ENCODE measurements around the gene TEX29.

The TEX29 gene

DNA sequence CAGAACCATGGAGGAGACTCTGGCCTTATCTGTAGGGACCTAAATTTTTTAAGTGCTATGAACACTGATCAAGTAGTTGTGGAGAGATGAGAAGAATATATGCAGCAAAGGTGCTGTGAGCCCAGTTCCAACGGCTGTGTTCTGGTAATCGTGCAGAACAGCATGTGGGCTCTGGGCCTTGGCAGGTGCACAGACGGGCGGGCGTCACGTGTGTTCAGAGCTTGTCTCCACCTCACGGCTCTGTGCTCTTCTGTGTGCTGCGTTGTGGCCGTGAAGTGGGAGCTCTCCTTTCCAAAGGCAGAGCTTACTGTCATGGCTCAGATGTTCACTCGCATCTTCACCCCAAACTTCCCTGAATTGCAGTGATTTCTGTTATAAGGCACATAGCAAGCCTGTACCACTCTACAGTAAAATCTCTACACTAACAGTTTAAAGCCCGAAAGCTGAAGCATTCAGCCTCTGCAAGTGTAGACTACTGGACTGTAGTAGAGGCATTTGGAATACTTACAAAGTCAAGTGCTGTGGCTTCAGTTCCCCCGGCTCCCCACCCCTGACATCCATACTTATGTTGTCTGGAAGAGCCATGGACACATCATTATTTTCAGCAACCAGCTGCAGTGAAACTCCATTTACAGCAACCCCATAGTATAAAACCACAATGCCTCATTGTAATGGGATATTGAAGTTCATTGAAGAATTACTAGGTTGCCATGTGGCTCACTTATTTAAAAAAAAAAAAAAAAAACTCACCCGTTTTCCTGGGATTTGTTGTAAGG lies 27.5 kb upstream of the TEX29 start:
- no peak for DNase-seq

DNA sequence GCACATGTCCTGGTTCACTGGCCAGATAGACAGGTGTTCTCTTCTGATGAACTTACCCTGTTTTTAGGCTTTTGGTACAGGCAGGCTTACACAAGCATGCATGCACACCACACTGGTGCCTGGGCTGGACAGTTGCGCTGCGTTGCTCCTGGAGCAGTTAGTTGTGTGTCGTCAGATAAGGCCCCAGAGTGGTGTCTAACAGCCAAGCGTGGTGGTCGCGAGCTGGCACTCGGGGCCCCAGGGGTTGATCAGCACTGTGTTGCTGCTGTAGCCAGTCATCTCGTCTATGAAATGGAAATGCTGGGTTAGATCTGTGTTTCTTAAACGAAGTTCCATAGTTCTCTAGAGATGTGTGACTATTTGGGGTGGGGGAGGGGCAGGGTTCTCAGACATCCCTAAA lies 24.6 kb upstream of the TEX29 start:
- no peak for DNase-seq

DNA sequence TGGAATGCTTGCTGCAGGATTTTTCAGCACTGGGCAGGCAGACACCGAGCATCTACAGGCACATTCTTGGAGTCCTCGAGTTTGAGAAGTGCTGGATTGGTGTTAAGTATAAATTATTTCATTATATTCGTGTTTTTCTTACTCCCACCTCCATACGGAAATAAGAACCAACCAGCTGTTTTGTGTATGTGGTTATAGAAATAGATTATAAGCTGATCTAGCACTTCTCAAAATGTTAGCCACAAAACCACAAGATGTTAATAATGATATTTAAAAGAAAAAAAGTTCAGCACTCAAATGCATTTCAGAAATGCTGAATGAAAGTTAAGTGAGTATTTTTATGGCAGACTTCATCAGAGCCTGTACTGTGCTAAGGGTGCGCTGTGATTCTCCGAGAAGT lies 24.0 kb upstream of the TEX29 start:
- DNase-seq: no peak

DNA sequence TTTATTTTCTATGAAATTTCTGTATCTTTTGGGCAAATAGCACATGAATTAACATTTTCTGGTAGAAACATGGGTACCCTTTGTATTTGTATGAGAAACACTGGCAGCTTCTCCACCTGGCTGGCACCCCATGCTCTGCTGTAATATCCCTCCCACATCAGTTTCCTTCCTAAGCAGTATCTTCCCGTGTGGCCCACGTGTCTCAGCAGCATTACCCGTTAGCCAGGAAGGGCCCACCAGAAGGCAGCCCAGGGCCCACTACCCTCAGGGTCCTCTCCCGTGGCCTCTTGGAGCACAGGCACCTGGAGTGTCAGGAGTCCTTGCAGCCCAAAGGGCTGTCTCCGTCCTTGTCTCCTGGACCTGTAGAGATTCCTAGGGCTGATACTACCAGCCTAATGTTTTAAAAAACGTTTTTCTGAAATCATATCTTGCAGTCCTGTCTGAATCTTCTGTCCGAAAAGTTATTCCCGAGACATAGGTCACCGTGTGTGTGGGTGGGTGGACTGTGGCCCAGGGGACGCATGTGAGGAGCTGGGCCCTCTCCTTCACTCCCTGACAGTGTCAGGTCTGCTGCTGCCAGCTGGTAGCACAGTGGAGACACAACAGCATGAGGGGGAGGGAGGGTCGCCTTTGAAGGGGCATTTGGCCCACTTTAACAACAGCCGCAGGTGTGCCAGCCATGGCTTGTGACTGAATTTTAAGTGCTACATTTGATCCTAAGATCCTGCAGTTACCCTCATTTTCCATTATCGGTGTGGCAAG lies 22.0 kb upstream of the TEX29 start:
- DNase-seq: no peak

DNA sequence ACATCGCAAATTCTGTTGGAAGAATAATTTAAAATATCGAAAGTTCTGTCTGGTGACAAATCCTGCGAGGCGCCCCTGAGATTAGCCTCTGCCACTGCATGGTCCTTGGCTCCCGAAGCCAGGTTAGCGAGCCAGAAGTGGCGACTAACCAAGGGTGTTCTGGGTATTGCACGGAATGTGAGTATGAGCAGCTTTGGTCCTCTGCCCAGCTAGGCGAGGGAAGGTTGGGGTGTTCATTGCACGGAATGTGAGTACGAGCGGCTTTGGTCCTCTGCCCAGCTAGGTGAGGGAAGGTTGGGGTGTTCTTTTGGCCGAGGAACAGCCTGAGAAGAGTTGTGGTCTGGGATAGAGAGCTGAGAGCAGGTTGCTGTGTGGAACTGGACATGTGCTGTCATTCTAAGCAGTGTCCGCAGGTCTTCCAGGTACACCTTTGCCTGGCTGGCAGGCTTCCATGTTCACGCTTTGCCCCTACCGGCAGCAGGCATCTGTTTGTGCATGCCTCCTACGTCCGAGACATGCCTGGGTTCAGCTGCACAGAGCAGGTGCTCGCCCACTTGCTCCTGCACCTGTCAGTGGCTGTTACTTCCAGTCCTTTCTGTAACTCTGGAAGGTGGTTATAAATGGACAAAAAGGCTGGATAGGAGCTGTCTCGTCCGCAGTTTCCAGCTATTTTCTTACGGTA lies 18.3 kb upstream of the TEX29 start:
- no peak for DNase-seq

DNA sequence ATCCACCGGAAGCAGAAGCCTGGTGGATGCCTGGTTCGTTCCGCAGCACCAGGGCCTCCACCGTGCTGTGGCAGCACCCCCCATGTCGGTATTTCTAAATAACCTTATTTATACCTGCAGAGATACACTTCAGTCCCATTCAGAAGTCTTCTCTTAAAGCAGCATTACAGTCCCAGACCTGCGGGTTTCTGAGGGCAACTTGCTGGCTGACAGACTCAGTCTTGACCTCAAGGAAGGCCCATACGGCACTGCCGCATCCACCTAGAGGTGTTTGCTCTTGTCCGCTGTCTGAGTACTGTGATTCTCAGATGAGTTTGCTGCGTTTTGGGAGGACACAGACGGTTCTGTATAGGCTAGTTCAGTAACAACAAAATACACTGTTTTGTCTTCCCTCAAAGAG lies 16.9 kb upstream of the TEX29 start:
- no peak for DNase-seq

DNA sequence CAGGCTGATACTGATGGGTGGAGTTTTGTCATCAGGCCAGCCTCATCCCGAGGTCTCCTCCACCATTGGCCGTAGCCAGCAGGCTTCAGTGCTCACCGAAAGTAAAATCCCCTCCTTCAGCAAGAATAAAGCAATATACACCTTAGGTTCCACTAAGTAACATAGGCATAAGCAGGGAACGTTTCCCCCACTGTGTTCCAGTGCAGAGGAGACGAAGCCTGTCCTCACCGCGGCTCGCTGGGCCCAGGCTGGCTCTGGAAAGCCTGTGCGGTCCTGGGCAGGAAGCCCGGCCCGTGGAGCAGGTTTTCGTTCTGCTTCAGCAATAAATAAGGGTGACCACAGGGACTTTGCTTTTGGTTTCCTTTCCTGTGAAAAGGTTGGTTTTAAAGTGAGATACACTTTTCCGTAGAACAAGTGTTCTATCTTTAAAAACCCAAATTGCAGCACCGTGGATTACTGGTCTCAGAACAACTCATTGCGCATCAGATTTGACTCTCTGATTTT lies 16.3 kb upstream of the TEX29 start:
- no peak for DNase-seq

DNA sequence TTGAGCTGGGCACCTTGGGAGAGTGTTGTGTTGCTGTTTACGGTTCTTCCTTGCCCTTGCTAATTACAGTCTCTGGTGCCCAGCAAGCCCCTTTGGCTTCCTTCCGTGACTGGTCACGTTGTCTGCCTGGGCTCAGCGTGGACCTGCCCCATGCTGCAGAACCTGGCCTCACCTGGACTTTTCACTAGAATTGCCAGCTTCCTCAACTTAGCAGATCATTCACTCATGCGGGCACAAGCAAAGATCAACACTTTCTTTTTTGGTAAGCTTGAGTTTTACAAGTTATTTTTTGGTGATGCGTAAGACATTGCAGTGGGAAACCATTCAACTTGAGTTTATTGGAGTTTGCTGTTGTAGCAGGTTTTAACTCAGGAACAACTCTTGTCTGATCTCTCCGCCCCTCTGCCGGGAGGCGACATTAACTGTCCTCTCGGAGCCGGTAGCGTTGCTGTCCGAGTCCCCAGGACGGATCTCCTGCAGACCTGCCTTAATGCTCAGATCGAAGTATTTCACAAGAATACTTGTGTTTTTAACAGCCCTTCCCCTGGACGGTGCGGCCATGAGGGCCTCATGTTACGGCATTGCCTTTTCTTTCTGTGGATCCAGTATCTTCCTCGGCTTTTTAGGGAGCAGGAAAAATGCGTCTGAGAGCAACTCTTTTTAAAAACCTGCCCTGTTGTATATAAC lies 15.7 kb upstream of the TEX29 start:
- DNase-seq: no peak

DNA sequence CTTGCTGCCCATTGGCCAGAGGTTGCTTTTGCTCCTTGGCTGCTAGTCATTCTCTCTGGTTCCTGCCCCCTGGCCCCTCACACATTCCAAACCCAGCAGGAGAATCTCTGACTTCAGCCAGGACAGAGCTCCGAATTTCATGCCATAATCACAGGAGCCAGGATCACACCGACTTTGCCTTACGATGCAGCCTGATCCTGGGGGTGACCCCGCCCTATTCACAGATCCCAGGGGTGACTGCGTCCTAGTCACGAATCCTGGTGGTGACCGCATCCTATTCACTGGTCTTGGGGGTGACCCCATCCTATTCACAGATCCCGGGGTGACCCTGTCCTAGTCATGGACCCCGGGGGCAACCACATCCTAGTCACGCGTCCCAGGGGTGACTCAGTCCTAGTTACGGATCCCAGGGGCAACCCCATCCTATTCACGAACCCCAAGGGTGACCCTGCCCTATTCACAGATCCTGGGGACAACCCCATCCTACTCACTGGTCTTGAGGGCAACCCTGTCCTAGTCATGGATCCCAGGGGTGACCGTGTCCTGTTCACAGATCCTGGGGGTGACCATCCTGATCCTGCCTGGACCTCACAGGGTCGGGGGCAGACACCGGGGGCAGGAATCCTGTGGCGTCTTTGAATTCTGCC lies 7.4 kb upstream of the TEX29 start:
- DNase-seq: no peak

DNA sequence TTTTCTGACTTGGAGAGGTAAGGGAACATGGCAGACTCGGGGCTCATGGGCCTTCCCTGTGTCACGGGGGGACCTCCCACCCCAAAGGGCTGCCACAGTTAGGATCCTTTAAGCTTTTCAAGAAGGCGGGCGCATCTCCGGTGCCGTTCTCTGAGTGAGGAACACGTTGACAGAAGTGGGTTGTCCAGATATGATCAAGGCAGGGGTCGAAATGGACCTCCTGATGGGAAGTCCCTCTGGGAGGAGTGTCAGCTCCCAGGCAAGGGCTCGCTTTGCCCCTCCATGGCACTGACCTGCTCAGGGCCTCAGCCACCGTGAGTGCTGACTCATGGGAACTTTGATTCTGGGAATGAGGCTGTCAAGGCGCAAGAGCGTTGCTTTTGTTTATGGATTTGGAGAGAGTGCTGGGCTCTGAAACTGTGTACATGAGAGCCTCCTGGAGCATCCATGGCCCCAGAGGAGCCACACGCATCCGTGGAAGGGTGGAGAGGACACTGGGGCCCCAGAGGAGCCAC lies 6.5 kb upstream of the TEX29 start:
- DNase-seq: no peak

DNA sequence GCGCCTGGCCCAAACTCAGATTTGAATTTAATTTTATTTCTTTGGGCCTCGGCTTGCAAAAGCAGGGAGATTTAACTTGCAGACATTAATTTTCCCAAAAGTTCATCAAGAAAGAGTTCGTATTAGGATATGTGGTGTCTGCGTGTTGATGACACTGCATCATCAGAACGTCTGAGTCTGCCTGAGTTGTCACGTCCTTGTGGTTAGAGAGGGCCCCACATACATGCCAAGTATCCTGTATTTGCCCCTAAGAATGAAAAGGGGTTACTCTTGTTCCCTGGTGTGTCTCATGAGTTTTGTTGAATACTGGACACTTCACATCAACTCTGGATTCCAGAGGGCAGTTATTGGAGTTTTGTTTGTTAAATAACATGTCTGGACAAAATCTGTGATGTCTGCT lies 5.6 kb upstream of the TEX29 start:
- no peak for DNase-seq

DNA sequence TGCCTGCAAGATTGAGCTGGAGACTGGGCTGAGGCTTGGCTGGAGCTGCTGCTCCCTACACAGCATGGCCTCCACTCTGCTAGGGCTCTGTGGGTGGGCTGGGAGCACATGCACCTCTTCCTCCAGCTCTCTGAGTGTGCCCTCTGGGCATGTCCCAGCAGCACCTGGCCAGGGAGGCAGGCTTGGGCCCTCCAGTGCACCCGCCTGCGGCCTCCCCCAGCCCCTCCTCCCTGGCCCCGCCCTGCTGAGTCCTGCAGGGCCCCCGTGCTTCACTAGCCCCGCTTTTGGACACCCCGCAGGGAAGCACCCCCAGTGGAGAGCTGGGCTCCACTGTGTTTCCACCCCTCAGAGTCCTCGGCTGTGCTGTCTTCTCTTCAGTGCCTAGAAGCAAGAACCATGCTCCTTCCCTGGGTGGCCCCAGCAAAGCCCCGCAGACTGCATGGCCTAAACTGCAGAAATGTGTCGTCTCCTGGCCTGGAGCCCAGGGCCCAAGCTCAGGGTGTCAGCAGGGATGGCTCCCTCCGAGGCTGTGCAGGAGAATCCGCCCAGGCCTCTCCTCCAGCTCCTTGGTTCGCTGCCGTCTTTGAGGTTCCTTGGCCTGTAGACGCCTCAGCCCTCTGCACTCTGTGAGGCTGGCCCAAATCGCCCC lies 5.0 kb upstream of the TEX29 start:
- DNase-seq: no peak

DNA sequence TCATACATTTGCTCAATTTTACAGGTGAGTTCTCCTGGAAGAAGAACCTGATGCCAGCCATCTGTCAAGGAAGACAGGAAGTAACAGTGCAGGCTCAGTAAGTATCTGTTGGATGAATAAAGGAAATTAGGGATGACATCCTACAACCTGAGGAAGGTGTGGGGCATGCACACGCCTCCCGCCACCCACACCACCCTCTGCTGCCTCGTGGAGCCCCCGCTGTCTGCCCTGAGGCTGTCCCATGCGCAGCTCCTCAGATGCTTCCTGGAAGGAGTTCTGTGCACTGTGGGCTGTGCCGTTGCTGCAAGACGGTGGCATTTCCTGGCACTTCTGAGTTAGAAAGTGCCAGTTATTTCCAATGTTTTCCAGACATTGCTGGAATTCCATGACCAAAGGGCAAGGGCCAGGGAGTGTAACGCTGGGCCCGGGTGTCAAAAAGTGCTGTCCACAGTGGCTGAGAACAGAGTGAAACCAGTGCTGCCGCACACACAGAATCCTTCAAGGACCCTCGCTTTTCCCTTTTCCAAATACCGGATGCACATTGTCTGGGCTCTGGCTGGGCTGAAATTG lies 4.2 kb upstream of the TEX29 start:
- DNase-seq: no peak

DNA sequence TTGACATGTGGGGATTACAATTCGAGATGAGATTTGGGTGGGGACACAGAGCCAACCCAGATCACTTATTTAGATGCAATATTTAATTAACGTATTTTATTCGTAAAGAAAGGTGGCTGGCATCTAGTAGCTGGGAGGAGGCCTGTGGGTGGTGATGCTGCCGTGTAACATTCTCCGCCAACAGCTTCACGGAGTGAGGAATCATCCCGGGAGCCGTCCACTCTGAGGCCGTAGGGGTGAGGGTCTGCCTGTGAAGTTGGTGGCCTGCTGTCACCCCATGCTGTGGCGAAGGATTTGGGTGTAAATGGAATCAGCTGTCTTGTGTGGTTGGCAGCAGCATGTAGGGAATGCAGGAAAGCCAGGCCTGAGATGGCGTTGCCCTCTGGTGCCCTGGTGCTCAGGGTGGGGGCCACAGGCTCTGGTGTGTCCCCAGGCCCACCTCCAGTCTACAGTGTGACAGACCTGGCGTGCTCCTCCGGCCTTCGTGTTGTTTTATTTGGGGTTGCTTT lies 3.3 kb upstream of the TEX29 start:
- DNase-seq: no peak

DNA sequence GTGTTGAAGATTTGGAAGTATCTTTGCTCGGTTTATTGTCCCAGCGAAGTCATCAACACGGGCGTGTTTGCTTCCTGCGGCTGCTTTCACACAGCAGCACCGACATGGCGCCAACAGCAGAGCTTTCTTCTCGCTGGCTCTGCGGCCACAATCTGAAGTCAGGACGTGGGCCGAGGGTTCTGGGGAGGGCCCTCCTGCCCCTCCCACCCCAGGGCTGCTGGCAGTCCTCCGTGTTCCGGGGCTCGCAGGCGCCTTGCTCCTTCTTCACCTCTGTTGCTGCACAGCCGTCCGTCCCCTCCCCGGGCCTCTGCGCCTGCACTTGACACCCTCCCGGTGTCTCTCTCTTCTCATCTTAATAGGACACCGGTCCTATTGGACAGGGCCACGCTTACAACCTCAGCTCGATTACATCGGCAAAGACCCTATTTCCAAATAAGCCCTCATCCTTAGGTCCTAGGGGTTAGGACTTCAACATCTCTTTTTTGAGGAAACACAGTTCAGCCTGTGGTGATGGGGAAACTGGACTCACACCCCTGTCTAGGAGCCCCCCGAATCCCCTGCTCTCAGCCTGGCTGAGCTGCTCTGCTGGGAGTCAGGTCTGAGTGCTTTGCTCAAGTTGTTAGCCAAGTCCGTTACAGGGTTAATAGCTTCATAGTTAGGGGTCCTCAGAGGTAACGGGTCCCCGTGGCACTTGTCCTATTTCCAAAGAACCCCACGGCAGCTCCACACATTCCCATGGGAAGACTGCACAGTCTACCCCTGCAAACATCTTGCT lies 2.7 kb upstream of the TEX29 start:
- DNase-seq: no peak

DNA sequence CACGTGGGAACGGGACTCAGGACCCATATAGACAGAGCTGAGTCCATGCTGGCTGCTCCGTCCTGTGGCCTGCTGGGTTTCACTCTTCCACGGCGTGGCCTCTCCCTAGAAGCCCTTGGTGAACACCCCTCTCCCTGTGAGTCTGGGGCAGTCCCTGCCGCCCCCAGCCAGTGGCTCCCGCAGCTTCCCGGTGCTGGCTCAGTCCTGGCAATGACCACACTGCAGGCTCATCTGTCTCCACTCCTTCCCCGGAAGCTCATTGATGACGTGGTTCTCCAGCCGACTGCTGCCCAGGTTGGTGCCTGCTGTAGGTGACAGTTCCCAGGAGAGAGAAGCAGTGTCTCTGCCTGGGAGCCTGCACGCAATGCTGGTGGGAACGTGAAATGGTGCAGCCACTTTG lies 2.1 kb upstream of the TEX29 start:
- DNase-seq: no peak

DNA sequence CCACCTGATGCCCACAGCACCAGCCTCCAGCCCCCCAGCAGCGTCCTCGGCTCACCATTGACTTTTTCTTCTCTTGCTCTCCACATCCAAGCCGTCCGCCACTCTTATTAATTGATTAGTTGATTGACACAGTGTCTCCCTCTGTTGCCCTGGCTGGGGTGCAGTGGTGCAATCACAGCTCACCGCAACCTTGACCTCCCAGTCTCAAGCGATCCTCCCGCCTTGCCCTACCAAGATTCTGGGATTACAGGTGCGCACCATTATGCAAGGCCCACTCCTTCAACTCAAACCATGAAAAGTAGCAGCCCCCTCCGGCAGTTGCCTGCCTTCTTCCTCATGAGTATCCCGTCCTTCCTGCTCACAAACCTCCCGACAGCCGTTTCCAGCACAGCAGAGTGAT lies 921 bp upstream of the TEX29 start:
- no peak for DNase-seq

DNA sequence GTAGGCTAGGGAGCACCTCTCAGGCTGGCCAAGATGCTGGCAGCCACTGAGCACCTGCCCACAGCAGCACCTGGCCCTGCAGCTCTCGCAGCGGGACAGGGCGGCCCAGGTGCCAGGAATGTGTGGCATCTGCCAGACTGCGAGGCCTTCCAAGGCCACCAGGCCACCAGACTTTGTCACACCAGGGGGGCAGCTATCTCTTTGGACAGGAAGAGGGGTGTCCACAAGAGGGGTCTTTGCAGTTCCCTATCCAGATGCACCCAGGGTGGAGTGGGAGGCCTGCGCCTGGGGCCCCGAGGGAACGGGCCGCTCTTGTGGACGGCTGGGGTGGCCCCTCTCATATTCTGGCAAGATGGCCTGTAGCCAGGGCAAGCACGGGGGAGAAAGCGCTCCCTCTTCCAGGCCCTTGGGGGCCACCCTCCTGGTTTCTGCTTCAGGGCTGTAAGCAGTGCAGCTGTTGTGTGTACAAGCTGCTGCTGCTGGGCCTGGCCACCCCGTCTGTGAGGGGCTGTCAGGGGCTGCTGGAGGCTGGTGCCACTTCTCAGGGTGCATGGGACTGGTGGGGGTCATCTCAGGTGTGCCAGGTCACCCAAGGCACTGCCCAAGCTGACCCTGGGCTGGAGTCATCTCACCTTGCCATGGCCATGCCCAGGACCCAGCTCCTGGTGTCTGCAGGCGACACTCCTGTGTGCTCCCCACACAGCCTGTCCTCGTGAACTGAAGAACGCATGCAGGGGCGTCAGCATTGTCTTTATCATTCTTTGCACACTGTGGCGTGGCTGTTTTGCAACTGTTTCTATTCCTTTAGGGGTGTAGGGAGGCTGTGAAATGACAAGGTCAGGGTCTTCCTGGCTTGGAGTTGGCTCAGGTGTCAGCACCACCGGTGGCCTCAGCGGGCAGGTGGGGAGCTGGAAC lies 1.8 kb downstream of the TEX29 start:
- no peak for DNase-seq

DNA sequence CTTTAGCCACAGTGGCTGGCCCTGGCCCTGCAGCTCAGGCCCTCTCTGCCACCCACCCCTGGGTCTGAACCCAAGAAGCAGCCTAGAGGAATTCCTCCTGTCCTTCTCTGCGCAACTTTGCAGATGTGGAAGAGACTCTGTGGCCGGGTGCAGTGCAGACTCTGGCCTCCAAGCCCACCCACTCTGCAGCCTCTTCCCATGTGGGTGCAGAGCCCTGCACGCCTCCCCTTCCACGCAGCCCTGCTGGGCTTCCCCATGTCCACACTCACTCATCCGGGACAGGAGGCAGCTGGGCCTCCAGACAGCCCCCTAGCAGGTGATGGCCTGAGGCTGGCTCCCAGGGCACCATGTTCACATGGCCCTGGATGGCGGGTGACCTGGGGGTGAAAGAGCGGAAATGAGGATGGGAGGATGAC lies 2.5 kb downstream of the TEX29 start:
- DNase-seq: no peak

Measured in activated CD4-positive, alpha-beta T cell treated with anti-CD3 and anti-CD28 coated beads, Interleukin-2, amount 50 U/mL, for 48 hours (primary cell).